ENCODE data around the gene RAD51B.
"Not testable (repeated sequence)": the region's sequence is repeated elsewhere in the genome, so short reads cannot be mapped to it uniquely, and the experiment has no call there.

RAD51B gene

DNA sequence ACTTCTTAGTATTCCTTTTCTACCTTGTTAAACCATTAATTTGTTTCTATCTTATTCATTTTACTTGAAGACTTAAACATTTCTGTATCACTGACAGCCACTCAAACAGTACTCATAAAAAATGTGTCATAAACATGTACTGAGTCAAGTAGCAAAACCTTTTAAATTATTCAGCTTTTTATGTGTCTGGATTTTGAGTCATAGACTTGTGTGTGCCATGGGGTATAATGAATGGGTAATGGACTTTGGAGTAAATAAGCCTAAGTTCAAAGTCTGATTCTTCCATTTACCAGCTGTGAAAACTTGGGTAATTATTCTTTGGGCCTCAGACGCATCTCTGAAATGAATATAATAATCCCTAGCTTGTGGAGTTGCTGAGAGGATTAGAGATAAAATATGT, 199.0 kb downstream of the RAD51B start:
- no peak for FAIRE-seq
- TF ChIP-seq, protein P1, sequence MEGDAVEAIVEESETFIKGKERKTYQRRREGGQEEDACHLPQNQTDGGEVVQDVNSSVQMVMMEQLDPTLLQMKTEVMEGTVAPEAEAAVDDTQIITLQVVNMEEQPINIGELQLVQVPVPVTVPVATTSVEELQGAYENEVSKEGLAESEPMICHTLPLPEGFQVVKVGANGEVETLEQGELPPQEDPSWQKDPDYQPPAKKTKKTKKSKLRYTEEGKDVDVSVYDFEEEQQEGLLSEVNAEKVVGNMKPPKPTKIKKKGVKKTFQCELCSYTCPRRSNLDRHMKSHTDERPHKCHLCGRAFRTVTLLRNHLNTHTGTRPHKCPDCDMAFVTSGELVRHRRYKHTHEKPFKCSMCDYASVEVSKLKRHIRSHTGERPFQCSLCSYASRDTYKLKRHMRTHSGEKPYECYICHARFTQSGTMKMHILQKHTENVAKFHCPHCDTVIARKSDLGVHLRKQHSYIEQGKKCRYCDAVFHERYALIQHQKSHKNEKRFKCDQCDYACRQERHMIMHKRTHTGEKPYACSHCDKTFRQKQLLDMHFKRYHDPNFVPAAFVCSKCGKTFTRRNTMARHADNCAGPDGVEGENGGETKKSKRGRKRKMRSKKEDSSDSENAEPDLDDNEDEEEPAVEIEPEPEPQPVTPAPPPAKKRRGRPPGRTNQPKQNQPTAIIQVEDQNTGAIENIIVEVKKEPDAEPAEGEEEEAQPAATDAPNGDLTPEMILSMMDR (IDR thresholded peaks at IDR 0.05; ENCODE audit: insufficient read depth, missing control alignments) = no peak
- no peak for DNase-seq (ENCODE audit: insufficient read length, low spot score)

DNA sequence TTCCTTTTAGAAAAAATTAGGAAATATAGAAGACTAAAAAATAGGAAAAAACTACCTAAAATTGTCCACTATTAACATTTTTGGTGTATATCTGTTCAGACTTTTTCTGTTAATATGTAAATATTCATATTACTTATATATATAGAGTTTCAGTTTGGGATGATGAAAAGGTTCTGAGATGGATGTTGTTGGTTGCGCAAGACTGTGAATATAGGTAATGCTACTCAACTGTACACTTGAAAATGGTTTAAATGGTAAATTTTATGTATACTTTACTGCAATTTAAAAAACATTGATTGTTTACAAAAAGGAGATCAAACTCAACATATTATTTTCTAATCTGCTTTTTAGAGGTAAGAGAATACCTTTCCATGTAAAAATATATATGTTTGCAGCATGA, 200.9 kb downstream of the RAD51B start:
- TF ChIP-seq, protein P1 (IDR thresholded peaks at IDR 0.05; ENCODE audit: insufficient read depth, missing control alignments) = no peak
- FAIRE-seq (no peak), DNase-seq (ENCODE audit: insufficient read length, low spot score) (no peak)

DNA sequence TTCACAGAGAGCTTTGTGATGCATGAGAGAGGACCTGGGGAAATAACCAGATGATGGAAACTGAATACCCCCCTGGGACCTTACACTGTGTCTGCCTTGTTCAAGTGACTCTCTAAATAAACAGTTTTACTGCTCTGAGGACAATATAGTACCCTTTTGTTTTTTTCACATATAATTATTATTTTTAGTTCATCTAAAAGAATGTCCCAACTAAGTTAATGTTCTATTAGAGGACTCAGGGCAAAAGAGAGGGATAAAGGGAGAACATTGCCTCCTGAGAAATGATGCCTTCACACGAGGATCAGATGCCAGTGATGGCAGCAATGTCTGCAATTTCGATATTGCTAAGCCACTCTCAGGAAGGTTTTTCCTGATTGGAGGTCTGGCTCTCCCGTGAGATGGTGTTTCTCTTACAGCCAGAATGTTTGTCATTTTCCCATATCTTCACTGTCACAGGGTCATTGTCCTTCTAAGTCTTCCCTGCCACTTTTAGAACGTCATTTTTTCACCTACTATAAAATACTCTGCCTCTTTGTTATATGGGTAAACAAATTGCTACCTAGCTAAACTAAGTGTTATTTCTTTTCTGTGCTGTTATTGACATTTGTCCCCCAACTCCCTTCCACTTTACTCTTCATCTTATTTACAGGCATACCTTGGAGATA, 201.6 kb downstream of the RAD51B start:
- DNase-seq (ENCODE audit: insufficient read length, low spot score) (no peak), FAIRE-seq (no peak)
- TF ChIP-seq, protein P1 (IDR thresholded peaks at IDR 0.05; ENCODE audit: insufficient read depth, missing control alignments) = no peak

DNA sequence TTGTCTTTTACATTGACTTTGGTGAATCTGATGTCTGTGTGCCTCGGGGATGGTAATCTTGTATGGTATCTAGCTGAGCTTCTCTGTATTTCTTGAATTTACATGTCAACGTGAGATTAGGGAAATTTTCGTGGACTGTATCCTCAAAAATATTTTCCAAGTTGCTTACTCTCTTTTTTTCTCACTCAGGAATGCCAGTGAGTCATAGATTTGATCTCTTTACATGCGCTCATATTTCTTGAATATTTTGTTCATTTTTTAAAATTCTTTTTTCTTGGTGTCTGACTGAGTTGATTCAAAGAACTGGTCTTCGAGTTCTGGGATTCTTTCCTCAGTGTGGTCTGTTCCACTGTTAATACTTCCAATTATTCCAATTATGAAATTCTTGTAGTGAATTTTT, 207.7 kb downstream of the RAD51B start:
- TF ChIP-seq, protein P1 (IDR thresholded peaks at IDR 0.05; ENCODE audit: insufficient read depth, missing control alignments) = no peak
- FAIRE-seq (no peak), DNase-seq (ENCODE audit: insufficient read length, low spot score) (no peak)

DNA sequence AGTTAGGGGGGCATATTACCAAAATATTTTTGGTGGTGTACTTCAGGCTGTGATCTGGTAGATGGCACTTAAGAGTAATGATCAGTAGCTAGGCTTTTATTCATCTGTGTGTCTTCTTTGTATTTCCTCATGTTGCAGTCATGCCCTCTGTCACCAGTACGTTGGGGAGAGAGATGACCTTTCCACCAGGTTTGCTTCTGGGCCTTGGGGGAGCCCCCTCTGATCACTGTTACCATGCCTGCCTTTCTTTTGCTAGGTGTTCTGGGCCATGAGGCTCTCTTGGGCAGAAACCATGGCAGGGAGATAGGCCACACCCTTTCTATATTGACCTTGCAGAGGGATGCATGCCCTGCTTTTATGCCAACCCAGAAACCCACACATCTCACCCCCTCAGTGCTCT, 208.5 kb downstream of the RAD51B start:
- no peak for FAIRE-seq
- no peak for DNase-seq (ENCODE audit: insufficient read length, low spot score)
- TF ChIP-seq, protein P1 (IDR thresholded peaks at IDR 0.05; ENCODE audit: insufficient read depth, missing control alignments) = no peak

DNA sequence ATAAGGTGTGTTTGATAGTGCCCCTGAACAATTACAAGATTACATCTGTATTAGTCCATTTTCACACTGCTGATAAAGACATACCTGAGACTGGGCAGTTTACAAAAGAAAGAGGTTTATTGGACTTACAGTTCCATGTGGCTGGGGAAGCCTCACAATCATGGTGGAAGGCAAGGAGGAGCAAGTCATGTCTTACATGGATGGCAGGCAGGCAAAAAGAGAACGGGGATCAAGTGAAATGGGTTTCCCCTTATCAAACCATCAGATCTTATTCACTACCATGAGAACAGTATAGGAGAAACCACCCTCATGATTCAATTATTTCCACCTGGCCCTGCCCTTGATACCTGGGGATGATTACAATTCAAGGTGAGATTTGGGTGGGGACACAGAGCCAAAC, 211.4 kb downstream of the RAD51B start:
- DNase-seq (ENCODE audit: insufficient read length, low spot score); FAIRE-seq: not testable (repeated sequence)

DNA sequence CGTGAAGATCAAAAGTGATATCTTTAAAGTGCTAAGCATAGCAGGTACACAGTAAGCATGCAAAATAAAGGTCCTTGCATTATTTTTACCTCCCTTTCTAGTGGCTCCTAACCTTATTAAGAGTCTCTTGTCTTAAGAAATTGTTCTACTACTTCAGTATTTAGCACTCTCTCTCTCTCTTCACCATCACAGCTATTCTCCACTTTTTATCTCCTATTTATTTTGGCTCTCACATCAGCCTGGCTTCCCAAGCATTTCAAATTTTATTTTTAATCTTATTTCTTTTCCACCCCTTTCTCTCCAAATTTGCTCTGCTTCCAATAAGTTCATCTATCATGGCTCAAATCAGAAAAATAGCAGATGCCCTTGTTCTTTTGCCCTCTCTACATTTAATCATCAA, 212.6 kb downstream of the RAD51B start:
- DNase-seq (ENCODE audit: insufficient read length, low spot score) = no peak
- TF ChIP-seq, protein P1 (IDR thresholded peaks at IDR 0.05; ENCODE audit: insufficient read depth, missing control alignments) = no peak
- FAIRE-seq = no peak
